ENCODE measurements around the gene VSIR. TPM values are rescaled to one million over a fixed set of nuclear protein-coding genes. Genes with fewer than 3 reads are reported as not detected.
A peak's percentile ranks its signal among the peaks of the same experiment; 100 is the strongest.

Gene VSIR
- total and polyA plus RNA-seq, 9 donors, result 19.9 to 94.1 (median 57.2) TPM

DNA sequence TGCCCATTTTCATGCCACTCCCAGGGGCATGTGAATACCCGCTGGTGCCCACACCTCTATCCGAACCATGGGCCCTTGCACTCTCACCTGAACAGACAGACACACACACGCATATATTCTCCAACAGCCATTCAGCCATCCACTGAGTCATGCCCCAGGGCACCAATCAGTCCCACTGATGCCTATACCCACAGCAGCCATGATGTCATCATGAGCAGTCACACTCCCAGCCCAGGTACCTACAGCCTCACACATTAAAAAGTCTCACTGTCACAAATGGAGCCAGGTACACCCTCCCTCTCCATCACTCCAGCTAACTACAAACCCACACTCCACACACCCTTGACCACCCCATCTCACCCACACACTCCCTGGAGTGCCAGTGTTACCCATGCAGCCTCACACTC, 12.2 kb downstream of the VSIR start:
- Histone ChIP-seq H3K4me1 (ENCODE audit: insufficient read depth) (peaks cover 21% of the 10 kb centered on the region), H3K4me3 (no peak overlapping the region), H3K27ac (no peak overlapping the region), H3K9me3 (no peaks in the 10 kb centered on the region), H3K27me3 (no peaks in the 10 kb centered on the region), H3K36me3 (no peaks in the 10 kb centered on the region)
- TF ChIP-seq EP300 (IDR thresholded peaks at IDR 0.05), result no peak
- no peak for TF ChIP-seq CTCF (IDR thresholded peaks at IDR 0.05)
- TF ChIP-seq POLR2A (IDR thresholded peaks at IDR 0.05), result no peak
- intact Hi-C loops (cut with DNase I), result no loop called here
- no peak for DNase-seq
- 92 to 94% (median 94%) methylated on average over 3 of the region's 3 CpGs for WGBS, 3 donors

DNA sequence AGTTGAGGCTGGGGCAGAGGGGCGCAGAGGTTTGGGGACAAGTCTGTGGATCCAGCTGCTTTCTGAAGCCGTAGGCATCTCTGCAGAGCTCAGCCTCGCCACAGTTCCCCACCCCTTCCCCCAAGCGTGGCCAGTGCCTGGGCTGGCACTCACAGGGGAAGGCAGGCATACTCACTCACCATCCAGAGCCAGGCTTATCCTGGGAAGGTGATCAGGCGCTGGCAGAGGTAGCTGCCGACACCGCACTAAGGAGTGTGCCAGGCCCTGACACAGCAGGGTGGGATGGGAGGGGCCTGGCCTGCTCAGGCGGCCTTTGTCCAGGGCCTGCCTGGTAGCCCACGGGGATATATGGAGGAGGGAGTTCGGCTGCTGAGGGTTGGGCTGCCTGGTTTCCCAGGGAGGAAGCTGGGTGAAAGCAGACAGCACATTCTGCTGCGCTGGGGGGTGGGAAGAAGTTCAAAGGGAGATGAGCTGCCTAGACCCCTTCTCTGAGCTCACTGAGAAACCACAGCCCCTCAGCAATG, 15.9 kb downstream of the VSIR start:
- TF ChIP-seq POLR2A (IDR thresholded peaks at IDR 0.05), result no peak
- no peak for TF ChIP-seq CTCF (IDR thresholded peaks at IDR 0.05)
- no peak for TF ChIP-seq EP300 (IDR thresholded peaks at IDR 0.05)
- Histone ChIP-seq H3K4me3 (no peak overlapping the region), H3K9me3 (no peaks in the 10 kb centered on the region), H3K36me3 (no peaks in the 10 kb centered on the region), H3K27me3 (no peaks in the 10 kb centered on the region), H3K4me1 (ENCODE audit: insufficient read depth) (peaks cover 6% of the 10 kb centered on the region), H3K27ac (no peak overlapping the region)
- peak in 1 of 5 donors; percentile 14 for DNase-seq
- 73 to 81% (median 80%) methylated on average over 11 of the region's 11 CpGs for WGBS, 3 donors
- intact Hi-C loops (cut with DNase I), result no loop called here

- Histone ChIP-seq H3K4me1 (ENCODE audit: insufficient read depth) (peaks cover 3% of the 10 kb centered on the region), H3K4me3 (no peak overlapping the region), H3K9me3 (no peaks in the 10 kb centered on the region), H3K36me3 (no peaks in the 10 kb centered on the region), H3K27ac (no peak overlapping the region), H3K27me3 (no peaks in the 10 kb centered on the region)
- no peak for TF ChIP-seq CTCF (IDR thresholded peaks at IDR 0.05)
- TF ChIP-seq POLR2A (IDR thresholded peaks at IDR 0.05), result no peak
- TF ChIP-seq EP300 (IDR thresholded peaks at IDR 0.05), result no peak
- 51 to 58% (median 58%) methylated on average over 12 of the region's 12 CpGs for WGBS, 3 donors
- no peak for DNase-seq
- intact Hi-C loops (cut with DNase I), result no loop called here
Observed at GRCh38 chr10:71756311-71757191, 16.8 kb downstream of the VSIR start.

DNA sequence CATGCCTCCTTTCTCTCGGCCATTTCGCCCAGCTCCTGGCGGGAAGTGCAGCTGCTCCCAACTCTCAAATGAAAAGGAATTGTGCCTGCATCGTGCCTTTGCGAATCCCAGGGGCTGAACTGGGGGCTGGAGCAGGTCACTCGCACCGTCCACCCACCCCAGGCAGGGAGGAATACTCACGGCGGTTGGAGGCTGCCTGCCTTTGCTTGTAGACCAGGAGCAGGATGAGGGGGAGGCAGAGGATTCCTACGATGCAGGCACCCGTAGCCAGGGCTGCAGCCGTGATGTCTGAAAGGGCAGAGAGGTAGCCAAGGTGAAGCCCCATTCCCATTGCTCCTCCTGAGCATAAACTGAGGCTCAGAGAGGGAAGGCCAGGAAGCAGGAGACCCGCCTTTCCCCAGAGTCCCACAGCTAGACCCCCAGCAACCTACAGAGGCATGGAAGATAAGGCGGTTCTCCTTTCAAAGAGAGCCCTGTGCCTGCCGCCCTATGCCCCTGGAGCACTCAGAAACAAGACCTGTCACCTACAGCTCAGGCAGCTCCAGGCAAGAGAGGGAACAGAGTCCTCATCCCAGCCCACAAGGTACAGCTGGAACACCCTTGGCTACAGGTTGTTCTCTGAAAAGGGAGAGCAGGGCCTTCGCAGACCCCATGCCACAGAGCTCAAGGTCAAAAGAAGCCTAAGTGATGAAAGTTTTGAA, 18.0 kb downstream of the VSIR start:
- Histone ChIP-seq H3K4me3 (no peak overlapping the region), H3K27ac (no peak overlapping the region), H3K36me3 (no peaks in the 10 kb centered on the region), H3K9me3 (no peaks in the 10 kb centered on the region), H3K27me3 (no peaks in the 10 kb centered on the region), H3K4me1 (ENCODE audit: insufficient read depth) (no peaks in the 10 kb centered on the region)
- intact Hi-C loops (cut with DNase I), result no loop called here
- TF ChIP-seq EP300 (IDR thresholded peaks at IDR 0.05), result no peak
- TF ChIP-seq CTCF (IDR thresholded peaks at IDR 0.05), result no peak
- no peak for TF ChIP-seq POLR2A (IDR thresholded peaks at IDR 0.05)
- 86 to 93% (median 90%) methylated on average over 16 of the region's 16 CpGs for WGBS, 3 donors
- DNase-seq, result peak in 2 of 5 donors; percentile 14 to 18
